Measurements from ENCODE around the gene CCDC85C.
"Not testable (repeated sequence)": the region's sequence is repeated elsewhere in the genome, so short reads cannot be mapped to it uniquely, and the experiment has no call there.

Gene CCDC85C

GRCh38 chr14:99603471-99604277, at the start of gene CCDC85C:
Gene CCDC85C (minus strand): TSS chr14:99604207. CDS start chr14:99603959, 248 bp downstream.
- peak; percentile 88 for DNase-seq

GRCh38 chr14:99651953-99652746, 48.1 kb upstream of the CCDC85C start:
- DNase-seq: no peak

GRCh38 chr14:99650189-99650588, 46.2 kb upstream of the CCDC85C start:
- DNase-seq: no peak

- DNase-seq: peak; percentile 17
Measured at GRCh38 chr14:99649643-99650042, 45.6 kb upstream of the CCDC85C start.

GRCh38 chr14:99649219-99649618, 45.2 kb upstream of the CCDC85C start:
- DNase-seq: no peak

- no peak for DNase-seq
Measured at GRCh38 chr14:99648027-99648784, 44.2 kb upstream of the CCDC85C start.

GRCh38 chr14:99647411-99647810, 43.4 kb upstream of the CCDC85C start:
- no peak for DNase-seq

- peak; percentile 33 for DNase-seq
Measured at GRCh38 chr14:99645545-99646505, 41.8 kb upstream of the CCDC85C start.

- peak; percentile 42 for DNase-seq
Measured at GRCh38 chr14:99644723-99645544, 40.9 kb upstream of the CCDC85C start, which contains the start of gene HHIPL1. Gene HHIPL1 (plus strand): TSS chr14:99645129. CDS start chr14:99645208, 79 bp downstream.

- no peak for DNase-seq
Measured at GRCh38 chr14:99644035-99644587, 40.1 kb upstream of the CCDC85C start.

- DNase-seq: no peak
Measured at GRCh38 chr14:99643343-99643742, 39.3 kb upstream of the CCDC85C start.

- DNase-seq: not testable (repeated sequence)
Measured at GRCh38 chr14:99642771-99643170, 38.8 kb upstream of the CCDC85C start.

- DNase-seq: no peak
Measured at GRCh38 chr14:99637624-99638023, 33.6 kb upstream of the CCDC85C start.

GRCh38 chr14:99636487-99636886, 32.5 kb upstream of the CCDC85C start:
- no peak for DNase-seq

- no peak for DNase-seq
Measured at GRCh38 chr14:99635116-99635515, 31.1 kb upstream of the CCDC85C start.

- no peak for DNase-seq
Measured at GRCh38 chr14:99634443-99634842, 30.4 kb upstream of the CCDC85C start.

GRCh38 chr14:99633918-99634317, 29.9 kb upstream of the CCDC85C start:
- DNase-seq: peak; percentile 73

GRCh38 chr14:99633141-99633540, 29.1 kb upstream of the CCDC85C start:
- no peak for DNase-seq

- DNase-seq: no peak
Measured at GRCh38 chr14:99632410-99633035, 28.5 kb upstream of the CCDC85C start.

- no peak for DNase-seq
Measured at GRCh38 chr14:99630202-99630601, 26.2 kb upstream of the CCDC85C start.
